ENCODE results near the gene ZNF606. TPM values are rescaled to one million over a fixed set of nuclear protein-coding genes. Genes with fewer than 3 reads are reported as not detected.
"Not testable (repeated sequence)": the region's sequence is repeated elsewhere in the genome, so short reads cannot be mapped to it uniquely, and the experiment has no call there.

Gene ZNF606
- total and polyA plus RNA-seq, 4 experiments from 2014 or later, result 2.7 to 37.3 (median 16.4) TPM

DNA sequence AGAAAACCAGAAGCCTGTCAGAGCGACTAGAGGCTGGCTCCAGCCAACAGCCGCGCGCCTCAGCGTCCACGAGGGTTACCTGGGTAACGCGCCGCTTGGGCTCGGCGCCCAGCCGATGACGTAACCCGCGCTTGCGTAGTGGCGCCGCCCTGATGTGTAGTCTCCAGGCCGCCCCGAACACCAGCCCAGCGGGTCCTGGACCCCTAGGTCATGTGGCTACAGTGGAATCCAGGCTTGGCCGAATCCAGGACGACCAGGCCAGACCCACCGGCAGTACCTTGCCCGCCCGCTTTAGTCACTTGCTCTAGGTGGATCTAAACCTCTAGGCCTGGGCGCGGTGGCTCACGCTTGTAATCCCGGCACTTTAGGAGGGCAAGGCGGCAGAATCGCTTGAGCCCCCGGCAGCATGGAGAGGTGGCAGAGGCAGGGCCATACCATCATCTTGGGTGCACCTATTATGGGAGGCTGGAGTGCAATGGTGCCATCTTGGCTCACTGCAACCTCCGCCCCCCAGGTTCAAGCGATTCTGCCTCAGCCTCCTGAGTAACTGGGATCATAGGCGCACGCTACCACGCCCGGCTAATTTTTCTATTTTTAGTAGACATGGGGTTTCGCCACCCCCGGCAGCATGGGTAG is 7.2 kb upstream of the ZNF606 start:
- H3K36me3 Mint-ChIP-seq, result peaks cover 38 to 41% of the 10 kb centered on the region in 2 donors
- Histone ChIP-seq H3K4me3 (ENCODE audit: low read length in 2 of 2) (peak overlapping the region in 1 of 2 donors; percentile 11), H3K27me3 (ENCODE audit: insufficient read depth, low read length) (no peaks in the 10 kb centered on the region), H3K36me3 (ENCODE audit: insufficient read depth, low read length) (no peaks in the 10 kb centered on the region), H3K27ac (ENCODE audit: low read depth, low read length) (peak overlapping the region; percentile 26), H3K9me3 (ENCODE audit: control insufficient read depth in 1 of 2, low read length in 2 of 2) (peaks cover 14 to 42% of the 10 kb centered on the region in 2 donors), H3K4me1 (ENCODE audit: insufficient read depth, low read length) (no peaks in the 10 kb centered on the region)
- peaks cover 0 to 9% (median 3%) of the 10 kb centered on the region in 4 donors for H3K4me1 Mint-ChIP-seq
- CTCF ChIA-PET (ENCODE audit: partially characterized antibody), result no interaction called here
- peaks cover 3 to 89% (median 76%) of the 10 kb centered on the region in 8 donors for H3K9me3 Mint-ChIP-seq
- H3K27ac Mint-ChIP-seq, result peak overlapping the region in 6 of 7 donors; percentile 36 to 77 (median 64)
- DNase-seq, result peak in 4 of 5 donors; percentile 28 to 60 (median 44)
- intact Hi-C loops (cut with micrococcal nuclease), result loop anchor here (10.0 kb wide), 1 partner anchor 575 kb away; the partner anchor contains the start of gene ZNF749
- H3K4me3 Mint-ChIP-seq, result peak overlapping the region in 6 of 8 donors; percentile 35 to 78 (median 58)
- peaks cover 2 to 4% of the 10 kb centered on the region in 2 donors for H3K27me3 Mint-ChIP-seq
- POLR2A ChIA-PET (ENCODE audit: partially characterized antibody), result no interaction called here

DNA sequence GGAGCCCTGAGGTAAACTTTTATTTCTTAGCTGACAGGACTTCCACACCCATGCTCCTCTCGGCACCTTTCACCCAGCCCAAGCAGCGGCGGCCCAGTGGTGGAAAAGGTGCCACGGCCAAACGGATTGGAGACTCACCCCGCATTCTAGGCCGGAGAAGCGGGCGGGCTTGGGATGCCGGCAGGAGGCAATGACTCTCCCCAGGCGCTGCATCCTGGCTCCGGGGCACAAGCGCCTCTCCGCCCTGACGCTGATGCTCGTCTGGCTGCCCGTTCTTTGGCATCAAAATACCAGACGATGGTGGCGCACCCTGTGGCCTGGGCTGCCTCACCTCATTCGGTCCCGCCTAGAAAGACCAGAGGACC is 6.7 kb upstream of the ZNF606 start:
- Mint-ChIP-seq H3K4me1 (peaks cover 2 to 13% (median 7%) of the 10 kb centered on the region in 4 donors), H3K36me3 (peaks cover 43 to 45% of the 10 kb centered on the region in 2 donors), H3K4me3 (peak overlapping the region in 5 of 8 donors; percentile 27 to 78 (median 63)), H3K9me3 (peaks cover 5 to 89% (median 78%) of the 10 kb centered on the region in 8 donors), H3K27me3 (peaks cover 2 to 4% of the 10 kb centered on the region in 2 donors), H3K27ac (peak overlapping the region in 2 of 7 donors; percentile 38 to 77)
- intact Hi-C loops (cut with micrococcal nuclease), result loop anchor here (10.0 kb wide), 1 partner anchor 574 kb away; the partner anchor contains the start of gene ZNF749
- Histone ChIP-seq H3K4me3 (ENCODE audit: low read length in 2 of 2) (no peak overlapping the region), H3K9me3 (ENCODE audit: control insufficient read depth in 1 of 2, low read length in 2 of 2) (peaks cover 14 to 46% of the 10 kb centered on the region in 2 donors), H3K27ac (ENCODE audit: low read depth, low read length) (no peak overlapping the region), H3K36me3 (ENCODE audit: insufficient read depth, low read length) (no peaks in the 10 kb centered on the region), H3K4me1 (ENCODE audit: insufficient read depth, low read length) (no peaks in the 10 kb centered on the region), H3K27me3 (ENCODE audit: insufficient read depth, low read length) (no peaks in the 10 kb centered on the region)
- ChIA-PET CTCF (ENCODE audit: partially characterized antibody) (no interaction called here), POLR2A (ENCODE audit: partially characterized antibody) (no interaction called here)
- no peak for DNase-seq

DNA sequence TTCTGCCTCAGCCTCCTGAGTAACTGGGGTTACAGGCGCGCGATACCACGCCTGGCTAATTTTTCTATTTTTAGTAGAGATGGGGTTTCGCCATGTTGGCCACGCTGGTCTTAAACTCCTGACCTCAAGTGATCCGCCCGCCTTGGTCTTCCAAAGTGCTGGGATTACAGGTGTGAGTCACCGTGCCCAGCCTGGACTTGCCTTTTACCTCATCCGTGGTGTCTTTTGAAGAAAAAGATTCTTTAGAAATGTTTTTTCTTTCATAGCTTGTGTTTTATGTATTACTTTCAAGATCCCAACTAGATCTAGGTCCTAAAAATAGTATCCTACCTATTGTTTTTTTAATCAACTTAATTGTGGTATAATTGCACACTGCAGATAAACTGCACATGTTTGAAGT is 6.3 kb upstream of the ZNF606 start:
- H3K4me3 ChIP-seq (ENCODE audit: low read length in 2 of 2); H3K27me3 Mint-ChIP-seq; CTCF ChIA-PET (ENCODE audit: partially characterized antibody); H3K36me3 ChIP-seq (ENCODE audit: insufficient read depth, low read length); H3K27ac ChIP-seq (ENCODE audit: low read depth, low read length); H3K4me1 ChIP-seq (ENCODE audit: insufficient read depth, low read length); H3K27me3 ChIP-seq (ENCODE audit: insufficient read depth, low read length); DNase-seq; POLR2A ChIA-PET (ENCODE audit: partially characterized antibody): not testable (repeated sequence)
- H3K9me3 Mint-ChIP-seq, result peaks cover 5 to 89% (median 79%) of the 10 kb centered on the region in 8 donors
- H3K9me3 ChIP-seq (ENCODE audit: control insufficient read depth in 1 of 2, low read length in 2 of 2), result peaks cover 14 to 49% of the 10 kb centered on the region in 2 donors
- peaks cover 5 to 16% (median 9%) of the 10 kb centered on the region in 4 donors for H3K4me1 Mint-ChIP-seq
- peaks cover 47 to 49% of the 10 kb centered on the region in 2 donors for H3K36me3 Mint-ChIP-seq
- intact Hi-C loops (cut with micrococcal nuclease), result loop anchor here (10.0 kb wide), 1 partner anchor 574 kb away; the partner anchor contains the start of gene ZNF749
- peak overlapping the region in 1 of 7 donors; percentile 38 for H3K27ac Mint-ChIP-seq
- peak overlapping the region in 3 of 8 donors; percentile 27 to 63 (median 29) for H3K4me3 Mint-ChIP-seq

DNA sequence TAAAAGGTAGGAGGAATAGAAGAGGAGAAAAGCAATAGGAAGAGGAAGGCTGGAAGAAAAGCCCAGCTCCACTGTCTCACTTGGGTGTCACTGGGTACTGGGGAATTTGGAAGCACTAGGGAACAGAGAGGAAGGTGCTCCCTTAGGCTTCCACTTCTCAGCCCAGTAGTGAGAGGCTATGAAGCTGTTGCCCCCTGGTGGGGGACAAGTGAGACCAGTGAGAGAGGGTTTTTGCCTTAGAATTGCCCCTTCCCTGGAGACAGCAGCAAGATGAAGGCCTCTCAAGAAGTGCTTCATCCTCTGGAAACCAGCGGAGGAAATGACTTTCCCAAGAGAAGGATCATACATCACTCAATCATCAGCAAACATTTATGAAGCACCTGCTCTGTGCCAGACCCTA is 4.7 kb upstream of the ZNF606 start:
- H3K36me3 ChIP-seq (ENCODE audit: insufficient read depth, low read length), result no peaks in the 10 kb centered on the region
- no peaks in the 10 kb centered on the region for H3K27me3 ChIP-seq (ENCODE audit: insufficient read depth, low read length)
- Mint-ChIP-seq H3K36me3 (peaks cover 50 to 54% of the 10 kb centered on the region in 2 donors), H3K27me3 (peaks cover 2 to 4% of the 10 kb centered on the region in 2 donors), H3K9me3 (peaks cover 5 to 85% (median 78%) of the 10 kb centered on the region in 8 donors), H3K4me3 (peak overlapping the region in 2 of 8 donors; percentile 3 to 51), H3K27ac (peak overlapping the region in 2 of 7 donors; percentile 14 to 53), H3K4me1 (peaks cover 8 to 25% (median 13%) of the 10 kb centered on the region in 4 donors)
- intact Hi-C loops (cut with micrococcal nuclease), result loop anchor here (10.0 kb wide), 1 partner anchor 572 kb away; the partner anchor contains the start of gene ZNF749
- no peak overlapping the region for H3K27ac ChIP-seq (ENCODE audit: low read depth, low read length)
- CTCF ChIA-PET (ENCODE audit: partially characterized antibody), result no interaction called here
- H3K4me3 ChIP-seq (ENCODE audit: low read length in 2 of 2), result no peak overlapping the region
- H3K4me1 ChIP-seq (ENCODE audit: insufficient read depth, low read length), result peaks cover 9% of the 10 kb centered on the region
- DNase-seq, result no peak
- POLR2A ChIA-PET (ENCODE audit: partially characterized antibody), result no interaction called here
- peaks cover 18 to 59% of the 10 kb centered on the region in 2 donors for H3K9me3 ChIP-seq (ENCODE audit: control insufficient read depth in 1 of 2, low read length in 2 of 2)

DNA sequence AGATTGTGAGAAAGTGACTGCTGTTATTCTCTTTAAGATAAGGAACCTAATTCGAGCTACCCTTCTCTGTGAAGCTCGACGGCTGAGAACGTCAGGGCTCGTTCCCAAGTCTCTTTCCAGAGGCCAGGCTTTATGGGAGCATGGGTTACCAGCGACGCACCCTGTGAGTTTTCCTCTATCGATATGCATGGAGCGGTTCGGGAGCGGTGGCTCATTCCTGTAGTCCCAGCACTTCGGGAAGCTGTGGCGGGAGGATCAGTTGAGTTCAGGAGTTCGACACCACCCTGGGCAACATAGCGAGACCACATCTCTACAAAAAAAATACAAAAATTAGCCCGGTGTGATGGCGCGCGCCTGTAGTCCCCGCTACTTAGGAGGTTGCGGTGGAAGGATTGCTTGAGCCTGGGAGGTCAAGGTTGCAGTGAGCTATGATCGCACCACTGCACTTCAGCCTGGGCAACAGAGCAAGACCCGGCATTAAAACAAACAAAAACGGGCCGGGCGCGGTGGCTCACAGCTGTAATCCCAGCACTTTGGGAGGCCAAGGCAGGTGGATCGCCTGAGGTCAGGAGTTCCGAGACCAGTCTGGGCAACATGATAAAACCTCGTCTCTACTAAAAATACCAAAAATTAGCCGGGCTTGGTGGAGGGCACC is 681 bp upstream of the ZNF606 start:
- H3K27me3 ChIP-seq (ENCODE audit: insufficient read depth, low read length), result no peaks in the 10 kb centered on the region
- no peaks in the 10 kb centered on the region for H3K27me3 Mint-ChIP-seq
- peak overlapping the region; percentile 70 to 87 (median 83) for H3K27ac Mint-ChIP-seq
- H3K36me3 ChIP-seq (ENCODE audit: insufficient read depth, low read length), result peaks cover 15% of the 10 kb centered on the region
- ChIA-PET POLR2A (ENCODE audit: partially characterized antibody) (interaction anchor here (0.8 to 2.4 kb wide), 29 partner anchors 8 to 812 kb away, joined by 3 to 19 read pairs (median 6); partner anchors contain the start of genes ZIK1, ZNF211, ZNF256 and ZNF264), CTCF (ENCODE audit: partially characterized antibody) (interaction anchor here (0.9 to 1.6 kb wide), 3 partner anchors 10 to 569 kb away, joined by 3 read pairs; no protein-coding TSS in a partner anchor)
- DNase-seq, result no peak
- peaks cover 5 to 71% (median 62%) of the 10 kb centered on the region in 8 donors for H3K9me3 Mint-ChIP-seq
- peaks cover 15 to 34% (median 25%) of the 10 kb centered on the region in 4 donors for H3K4me1 Mint-ChIP-seq
- H3K27ac ChIP-seq (ENCODE audit: low read depth, low read length), result peak overlapping the region; percentile 80
- peak overlapping the region; percentile 93 to 98 for H3K4me3 ChIP-seq (ENCODE audit: low read length in 2 of 2)
- peaks cover 10 to 50% of the 10 kb centered on the region in 2 donors for H3K9me3 ChIP-seq (ENCODE audit: control insufficient read depth in 1 of 2, low read length in 2 of 2)
- peaks cover 22% of the 10 kb centered on the region for H3K4me1 ChIP-seq (ENCODE audit: insufficient read depth, low read length)
- H3K36me3 Mint-ChIP-seq, result peaks cover 73 to 78% of the 10 kb centered on the region in 2 donors
- intact Hi-C loops (cut with micrococcal nuclease), result loop anchor here (2.0 to 10.0 kb wide), 6 partner anchors 152 to 762 kb away; partner anchors contain the start of genes TRAPPC2B, ZNF416, ZNF547 and ZNF749
- peak overlapping the region; percentile 71 to 87 (median 83) for H3K4me3 Mint-ChIP-seq

DNA sequence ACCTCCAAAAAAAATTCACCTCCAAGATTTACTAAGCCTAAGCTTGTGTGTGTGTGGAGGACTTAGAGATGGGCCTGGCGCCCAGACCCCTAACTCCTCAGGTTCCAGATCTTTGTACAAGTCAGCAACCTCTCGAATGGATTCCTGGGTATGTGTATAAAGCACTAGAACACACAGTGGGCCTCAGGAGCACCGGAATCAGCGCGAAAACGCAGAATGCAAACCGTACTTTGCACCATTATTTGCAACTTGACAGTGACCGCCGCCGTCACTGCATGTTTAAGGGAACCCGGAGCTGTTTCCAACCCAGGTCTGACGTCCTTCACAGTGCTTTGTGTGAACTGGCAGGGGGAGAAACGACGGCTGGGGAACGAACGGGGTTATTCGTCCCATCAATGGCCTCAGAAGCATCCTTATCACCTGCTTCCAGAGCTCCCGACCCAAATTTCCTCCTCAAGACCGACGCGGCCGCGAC is 688 bp downstream of the ZNF606 start:
- Mint-ChIP-seq H3K27me3 (no peaks in the 10 kb centered on the region), H3K27ac (peak overlapping the region; percentile 62 to 93 (median 87)), H3K4me3 (peak overlapping the region; percentile 76 to 87 (median 84)), H3K36me3 (peaks cover 82 to 86% of the 10 kb centered on the region in 2 donors), H3K4me1 (peaks cover 15 to 34% (median 25%) of the 10 kb centered on the region in 4 donors), H3K9me3 (peaks cover 2 to 67% (median 59%) of the 10 kb centered on the region in 8 donors)
- Histone ChIP-seq H3K4me3 (ENCODE audit: low read length in 2 of 2) (peak overlapping the region; percentile 64 to 93), H3K27me3 (ENCODE audit: insufficient read depth, low read length) (no peaks in the 10 kb centered on the region), H3K27ac (ENCODE audit: low read depth, low read length) (peak overlapping the region; percentile 80), H3K36me3 (ENCODE audit: insufficient read depth, low read length) (peaks cover 19% of the 10 kb centered on the region), H3K9me3 (ENCODE audit: control insufficient read depth in 1 of 2, low read length in 2 of 2) (peaks cover 4 to 39% of the 10 kb centered on the region in 2 donors), H3K4me1 (ENCODE audit: insufficient read depth, low read length) (peaks cover 22% of the 10 kb centered on the region)
- ChIA-PET POLR2A (ENCODE audit: partially characterized antibody) (interaction anchor here (1.0 to 2.4 kb wide), 25 partner anchors 8 to 810 kb away, joined by 3 to 19 read pairs (median 6); partner anchors contain the start of genes ZIK1, ZNF211, ZNF256 and ZNF264), CTCF (ENCODE audit: partially characterized antibody) (interaction anchor here (1.1 to 1.6 kb wide), 3 partner anchors 15 to 567 kb away, joined by 3 to 4 read pairs (median 3); no protein-coding TSS in a partner anchor)
- intact Hi-C loops (cut with micrococcal nuclease), result loop anchor here (1.0 to 10.0 kb wide), 11 partner anchors 55 to 761 kb away; partner anchors contain the start of genes TRAPPC2B, ZNF134, ZNF256 and ZNF416
- no peak for DNase-seq
